ENCODE data around the gene COA1.

COA1 gene

GRCh38 chr7:43590862-43591557 lies 138.3 kb downstream of the COA1 start:
- no peak overlapping the region for H3K4me3 ChIP-seq (ENCODE audit: low read depth, low read length)
- no peak for TF ChIP-seq CTCF (IDR thresholded peaks at IDR 0.05; ENCODE audit: borderline replicate concordance, insufficient read depth, low read depth, low read length)

GRCh38 chr7:43589728-43590127 lies 139.6 kb downstream of the COA1 start:
- TF ChIP-seq CTCF (IDR thresholded peaks at IDR 0.05; ENCODE audit: borderline replicate concordance, insufficient read depth, low read depth, low read length), result no peak
- no peak overlapping the region for H3K4me3 ChIP-seq (ENCODE audit: low read depth, low read length)
